GM12878 (cell line): ENCODE data around the gene EGR1. TPM values are rescaled to one million over a fixed set of nuclear protein-coding genes. Genes with fewer than 3 reads are reported as not detected.

ENCODE experiments used
- ATF7 ChIP-seq: fragments of 450-650 bp; IDR thresholded peaks from 2 replicates; pipeline ENCODE4 v1.6.1; 2016; ENCODE audit warnings: low read depth, mild to moderate bottlenecking
- CHD2 ChIP-seq: IDR thresholded peaks from 2 replicates; pipeline ENCODE4 v1.6.1; 2011; ENCODE audit warnings: low read depth, low read length, improper control_type of control experiment, borderline replicate concordance
- EGR1 ChIP-seq, 2 experiments: IDR thresholded peaks; 1 replicate in 1 of 2; 2 replicates in 1 of 2; pipeline ENCODE4 v1.6.1; 2011 to 2012; ENCODE audit warnings: low read depth in 2 of 2, low read length in 2 of 2, borderline replicate concordance in 1 of 2, mild to moderate bottlenecking in 1 of 2, moderate library complexity in 1 of 2
- FOXM1 ChIP-seq: IDR thresholded peaks from 2 replicates; pipeline ENCODE4 v1.6.1; 2012; ENCODE audit warnings: low read depth, mild to moderate bottlenecking, inconsistent platforms, low read length, moderate library complexity
- GABPA ChIP-seq: IDR thresholded peaks from 2 replicates; pipeline ENCODE4 v1.6.1; 2014; ENCODE audit warnings: antibody characterized with exemption, low read depth, mild to moderate bottlenecking, inconsistent platforms
- HDAC2 ChIP-seq: fragments of 200-600 bp; sonication (generic); IDR thresholded peaks from 2 replicates; pipeline ENCODE4 v1.6.1; 2017
- KLF5 ChIP-seq: fragments of 450-650 bp; IDR thresholded peaks from 2 replicates; pipeline ENCODE4 v1.6.1; 2014; ENCODE audit warnings: mild to moderate bottlenecking; ENCODE audit not compliant: partially characterized antibody
- NRF1 ChIP-seq: conservative IDR thresholded peaks from 2 replicates; pipeline ENCODE4 v1.6.1; 2011; ENCODE audit warnings: mild to moderate bottlenecking, low read depth, low read length, improper control_type of control experiment
- RFX5 ChIP-seq: IDR thresholded peaks from 2 replicates; pipeline ENCODE4 v1.6.1; 2011; ENCODE audit warnings: low read depth, low read length, improper control_type of control experiment
- SMAD5 ChIP-seq: IDR thresholded peaks from 2 replicates; pipeline ENCODE4 v1.6.1; 2016; ENCODE audit warnings: antibody characterized with exemption, low read depth
- SMC3 ChIP-seq: IDR thresholded peaks from 2 replicates; pipeline ENCODE4 v1.6.1; 2011; ENCODE audit warnings: low read length, improper control_type of control experiment, borderline replicate concordance
- SREBF1 ChIP-seq: IDR thresholded peaks from 2 replicates; pipeline ENCODE4 v1.6.1; 2012; ENCODE audit warnings: mild to moderate bottlenecking, low read length
- STAT3 ChIP-seq: IDR thresholded peaks from 2 replicates; pipeline ENCODE4 v1.6.1; 2011; ENCODE audit warnings: low read depth, low read length, improper control_type of control experiment
- SUPT20H ChIP-seq: IDR thresholded peaks from 2 replicates; pipeline ENCODE4 v1.6.1; 2011; ENCODE audit warnings: low read depth, mild to moderate bottlenecking, low read length, moderate library complexity, borderline replicate concordance; ENCODE audit not compliant: control insufficient read depth
- SUZ12 ChIP-seq: fragments of 200-600 bp; sonication (generic); IDR thresholded peaks from one replicate; pipeline ENCODE4 v1.6.1; 2018; ENCODE audit warnings: antibody characterized with exemption, mild to moderate bottlenecking; ENCODE audit not compliant: unreplicated experiment
- TCF12 ChIP-seq: IDR thresholded peaks from 2 replicates; pipeline ENCODE4 v1.6.1; 2011; ENCODE audit warnings: low read depth, mild to moderate bottlenecking, low read length
- TCF7 ChIP-seq: IDR thresholded peaks from 2 replicates; pipeline ENCODE4 v1.6.1; 2014; ENCODE audit warnings: antibody characterized with exemption, borderline replicate concordance
- USF1 ChIP-seq: IDR thresholded peaks from 2 replicates; pipeline ENCODE4 v1.6.1; 2011; ENCODE audit warnings: borderline replicate concordance, low read depth, mild to moderate bottlenecking, moderate library complexity, mixed read lengths, low read length; ENCODE audit not compliant: insufficient read depth; ENCODE audit errors: extremely low read length
- ZBTB40 ChIP-seq: fragments of 450-650 bp; IDR thresholded peaks from 2 replicates; pipeline ENCODE4 v1.6.1; 2016; ENCODE audit warnings: mild to moderate bottlenecking, moderate library complexity, borderline replicate concordance
- ZNF622 ChIP-seq: fragments of 450-650 bp; IDR thresholded peaks from 2 replicates; pipeline ENCODE4 v1.6.1; 2017; ENCODE audit warnings: mild to moderate bottlenecking, inconsistent platforms
- polyA plus RNA-seq, 11 experiments: library from polyadenylated mRNA; depleted of rRNA in 4 of 11; unstranded in 6 of 11; stranded (reverse) in 5 of 11; fragments of >200 nt; fragmentation: Nextera tagmentation in 4 of 11; fragmentation: Illumina TruSeq in 1 of 11; extraction: Ambion mirVana in 4 of 11; extraction: Trizol in 1 of 11; gene quantifications; 1 replicate in 1 of 11; 2 replicates in 10 of 11; pipeline versions ENCODE4 v1.2.1 to v1.2.3, GENCODE V29; 2011 to 2016; ENCODE audit warnings: inconsistent platforms in 2 of 11, missing spikeins in 2 of 11, low read depth in 1 of 11
- total RNA-seq, 4 experiments: library from RNA; depleted of rRNA in 3 of 4; stranded (reverse); fragments of >200 nt in 3 of 4; fragmentation: Illumina TruSeq in 1 of 4; extraction: Trizol in 1 of 4; gene quantifications; 2 replicates each; pipeline versions ENCODE4 v1.2.1 to v1.2.3, GENCODE V29; 2013 to 2021
- TF ChIP-seq, protein P1 (sequence below): fragments of 450-650 bp; formaldehyde crosslinking; IDR thresholded peaks from 2 replicates; pipeline ENCODE4 v1.5.0; 2022; ENCODE audit warnings: mild to moderate bottlenecking, missing genetic modification characterization
- TF ChIP-seq, protein P2 (sequence below): IDR thresholded peaks from 2 replicates; pipeline ENCODE4 v1.6.1; 2011; ENCODE audit warnings: mild to moderate bottlenecking, low read depth, low read length, moderate library complexity; ENCODE audit not compliant: insufficient replicate concordance

The EGR1 gene
- total and polyA plus RNA-seq, 10 of the 15 experiments (the other 5 are each of a cell fraction or from before 2014, with no cell fraction given) = 0.89 to 7.3 (median 2.5) TPM

GRCh38 chr5:138459311-138459933, 5.9 kb upstream of the EGR1 start (continued):
- TF ChIP-seq STAT3 (no peak), RFX5 (no peak), USF1 (no peak), NRF1 (no peak), SUPT20H (no peak), FOXM1 (no peak), SREBF1 (no peak), SMAD5 (no peak), ZNF622 (no peak), HDAC2 (no peak), EGR1 (IDR thresholded peaks at IDR 0.05; ENCODE audit: borderline replicate concordance in 1 of 2, low read depth in 2 of 2, low read length in 2 of 2) (no peak), SMC3 (no peak), TCF7 (no peak), ZBTB40 (no peak), KLF5 (no peak), SUZ12 (no peak), ATF7 (peak; percentile 48; the same call in 1 of the 2 replicates), CHD2 (no peak), TCF12 (no peak), GABPA (no peak)
- TF ChIP-seq, protein P1, sequence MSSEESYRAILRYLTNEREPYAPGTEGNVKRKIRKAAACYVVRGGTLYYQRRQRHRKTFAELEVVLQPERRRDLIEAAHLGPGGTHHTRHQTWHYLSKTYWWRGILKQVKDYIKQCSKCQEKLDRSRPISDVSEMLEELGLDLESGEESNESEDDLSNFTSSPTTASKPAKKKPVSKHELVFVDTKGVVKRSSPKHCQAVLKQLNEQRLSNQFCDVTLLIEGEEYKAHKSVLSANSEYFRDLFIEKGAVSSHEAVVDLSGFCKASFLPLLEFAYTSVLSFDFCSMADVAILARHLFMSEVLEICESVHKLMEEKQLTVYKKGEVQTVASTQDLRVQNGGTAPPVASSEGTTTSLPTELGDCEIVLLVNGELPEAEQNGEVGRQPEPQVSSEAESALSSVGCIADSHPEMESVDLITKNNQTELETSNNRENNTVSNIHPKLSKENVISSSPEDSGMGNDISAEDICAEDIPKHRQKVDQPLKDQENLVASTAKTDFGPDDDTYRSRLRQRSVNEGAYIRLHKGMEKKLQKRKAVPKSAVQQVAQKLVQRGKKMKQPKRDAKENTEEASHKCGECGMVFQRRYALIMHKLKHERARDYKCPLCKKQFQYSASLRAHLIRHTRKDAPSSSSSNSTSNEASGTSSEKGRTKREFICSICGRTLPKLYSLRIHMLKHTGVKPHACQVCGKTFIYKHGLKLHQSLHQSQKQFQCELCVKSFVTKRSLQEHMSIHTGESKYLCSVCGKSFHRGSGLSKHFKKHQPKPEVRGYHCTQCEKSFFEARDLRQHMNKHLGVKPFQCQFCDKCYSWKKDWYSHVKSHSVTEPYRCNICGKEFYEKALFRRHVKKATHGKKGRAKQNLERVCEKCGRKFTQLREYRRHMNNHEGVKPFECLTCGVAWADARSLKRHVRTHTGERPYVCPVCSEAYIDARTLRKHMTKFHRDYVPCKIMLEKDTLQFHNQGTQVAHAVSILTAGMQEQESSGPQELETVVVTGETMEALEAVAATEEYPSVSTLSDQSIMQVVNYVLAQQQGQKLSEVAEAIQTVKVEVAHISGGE (CRISPR knock-in tag) = no peak
- TF ChIP-seq, protein P2, sequence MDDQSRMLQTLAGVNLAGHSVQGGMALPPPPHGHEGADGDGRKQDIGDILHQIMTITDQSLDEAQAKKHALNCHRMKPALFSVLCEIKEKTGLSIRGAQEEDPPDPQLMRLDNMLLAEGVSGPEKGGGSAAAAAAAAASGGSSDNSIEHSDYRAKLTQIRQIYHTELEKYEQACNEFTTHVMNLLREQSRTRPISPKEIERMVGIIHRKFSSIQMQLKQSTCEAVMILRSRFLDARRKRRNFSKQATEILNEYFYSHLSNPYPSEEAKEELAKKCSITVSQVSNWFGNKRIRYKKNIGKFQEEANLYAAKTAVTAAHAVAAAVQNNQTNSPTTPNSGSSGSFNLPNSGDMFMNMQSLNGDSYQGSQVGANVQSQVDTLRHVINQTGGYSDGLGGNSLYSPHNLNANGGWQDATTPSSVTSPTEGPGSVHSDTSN = no peak
